HCT116 (cell line): ENCODE results near the gene ARMH3. TPM values are rescaled to one million over a fixed set of nuclear protein-coding genes. Genes with fewer than 3 reads are reported as not detected.
A peak's percentile ranks its signal among the peaks of the same experiment; 100 is the strongest.

Experiments
- ATAC-seq: fragments of 200-7000 bp; cut with Tn5 transposase; 2 replicates; pipeline ENCODE4 v1.9.1; 2020; ENCODE audit warnings: mild to moderate bottlenecking, moderate library complexity
- BruUV-seq: library from RNA; stranded (reverse); fragments of 400-500 nt; replicated peaks from 2 replicates; lab custom pipeline; 2021; lab: Mats Ljungman, UMichigan
- CTCF ChIA-PET: fragments of 300-600 bp; sonication (Branson Sonifier 250); formaldehyde crosslinking; loops from one replicate; lab custom pipeline; 2021; ENCODE audit warnings: antibody characterized with exemption; lab: Charles Lee
- POLR2A ChIA-PET: fragments of 300-600, 350-600 bp; sonication (Branson Sonifier 250); formaldehyde crosslinking; loops from one replicate; lab custom pipeline; 2021; ENCODE audit warnings: antibody characterized with exemption; lab: Charles Lee
- RAD21 ChIA-PET, 2 experiments: fragments of 300-600 bp; sonication (Branson Sonifier 250); formaldehyde crosslinking; loops; one replicate each; lab custom pipeline; 2023; ENCODE audit warnings: low total read pairs in 2 of 2; ENCODE audit not compliant: uncharacterized antibody in 2 of 2, unreplicated experiment in 2 of 2, low non-redundant PET in 1 of 2; lab: Charles Lee
- DNase-seq: peaks from one replicate; pipeline ENCODE4 v3.0.0-alpha.2; 2010; ENCODE audit warnings: low read depth, low spot score
- H2AFZ ChIP-seq: fragments of 200-600 bp; shearing (Covaris generic), sonication (generic); 2 replicates; pipeline ENCODE4 v1.6.1; 2017; ENCODE audit warnings: low read depth, mixed run types, mixed read lengths, antibody characterized with exemption, low read length; ENCODE audit not compliant: poor library complexity, severe bottlenecking
- H3K27ac ChIP-seq: 2 replicates; pipeline ENCODE4 v1.5.1; 2012; ENCODE audit warnings: low read depth, low read length
- H3K27me3 ChIP-seq: fragments of 200-600 bp; sonication (generic); 2 replicates; pipeline ENCODE4 v1.6.1; 2016; ENCODE audit warnings: mixed run types, low read length, mixed read lengths; ENCODE audit not compliant: insufficient read depth
- H3K36me3 ChIP-seq, 2 experiments: fragments of 200-500 bp in 1 of 2; fragments of 200-600 bp in 1 of 2; sonication (Bioruptor generic) in 1 of 2; sonication (generic) in 1 of 2; 2 replicates each; pipeline versions ENCODE4 v1.5.1 to v1.6.1; 2014 to 2016; ENCODE audit warnings: low read length in 2 of 2, inconsistent platforms in 1 of 2, mixed read lengths in 1 of 2, mixed run types in 1 of 2; ENCODE audit not compliant: insufficient read depth in 2 of 2, control insufficient read depth in 1 of 2
- H3K4me1 ChIP-seq, 2 experiments: fragments of 200-600 bp in 1 of 2; sonication (generic) in 1 of 2; 2 replicates each; pipeline versions ENCODE4 v1.5.1 to v1.6.1; 2012 to 2017; ENCODE audit warnings: low read length in 2 of 2, inconsistent platforms in 1 of 2, mild to moderate bottlenecking in 1 of 2, mixed read lengths in 1 of 2, mixed run types in 1 of 2, moderate library complexity in 1 of 2; ENCODE audit not compliant: insufficient read depth in 2 of 2, control insufficient read depth in 1 of 2
- H3K4me2 ChIP-seq: fragments of 200-600 bp; sonication (generic); 2 replicates; pipeline ENCODE4 v1.6.1; 2017; ENCODE audit warnings: mixed run types, low read length, mixed read lengths
- H3K4me3 ChIP-seq, 2 experiments: fragments of 200-600 bp in 1 of 2; sonication (generic) in 1 of 2; replicated peaks in 1 of 2; 2 replicates each; pipeline ENCODE4 v1.5.1; 2011 to 2016; ENCODE audit warnings: low read length in 2 of 2, control low read depth in 1 of 2, low read depth in 1 of 2, mild to moderate bottlenecking in 1 of 2, mixed read lengths in 1 of 2, mixed run types in 1 of 2
- H3K79me2 ChIP-seq: fragments of 200-600 bp; sonication (generic); 2 replicates; pipeline ENCODE4 v1.6.1; 2017; ENCODE audit warnings: mild to moderate bottlenecking, mixed run types, low read length, moderate library complexity, mixed read lengths; ENCODE audit not compliant: insufficient read depth
- H3K9ac ChIP-seq: fragments of 200-600 bp; sonication (generic); 2 replicates; pipeline ENCODE4 v1.6.1; 2016; ENCODE audit warnings: low read length, mixed read lengths
- H3K9me2 ChIP-seq: fragments of 200-600 bp; sonication (generic), shearing (Covaris generic); 2 replicates; pipeline ENCODE4 v1.6.1; 2017; ENCODE audit warnings: mixed run types, mild to moderate bottlenecking, moderate library complexity; ENCODE audit not compliant: insufficient read depth
- H3K9me3 ChIP-seq, 2 experiments: fragments of 200-500 bp in 1 of 2; fragments of 200-600 bp in 1 of 2; sonication (Bioruptor generic) in 1 of 2; sonication (generic) in 1 of 2; 2 replicates each; pipeline ENCODE4 v1.6.1; 2014 to 2017; ENCODE audit warnings: low read length in 2 of 2, mixed read lengths in 2 of 2, inconsistent platforms in 1 of 2, low read depth in 1 of 2, mild to moderate bottlenecking in 1 of 2, mixed run types in 1 of 2, moderate library complexity in 1 of 2; ENCODE audit not compliant: control insufficient read depth in 1 of 2, insufficient read depth in 1 of 2
- H4K20me1 ChIP-seq: fragments of 200-600 bp; sonication (generic), shearing (Covaris generic); 2 replicates; pipeline ENCODE4 v1.6.1; 2017; ENCODE audit warnings: mixed run types, mild to moderate bottlenecking, moderate library complexity; ENCODE audit not compliant: insufficient read depth
- ATF3 ChIP-seq: IDR thresholded peaks from 2 replicates; pipeline ENCODE4 v1.6.1; 2012
- CBX3 ChIP-seq: IDR thresholded peaks from 2 replicates; pipeline ENCODE4 v1.6.1; 2012; ENCODE audit warnings: low read depth
- ELF1 ChIP-seq: IDR thresholded peaks from 2 replicates; pipeline ENCODE4 v1.6.1; 2012; ENCODE audit warnings: low read depth, borderline replicate concordance
- EZH2 ChIP-seq: fragments of 200-600 bp; sonication (generic); IDR thresholded peaks from 2 replicates; pipeline ENCODE4 v1.6.1; 2017; ENCODE audit warnings: antibody characterized with exemption, mixed run types
- FOSL1 ChIP-seq: IDR thresholded peaks from 2 replicates; pipeline ENCODE4 v1.6.1; 2012; ENCODE audit warnings: low read depth
- JUND ChIP-seq: IDR thresholded peaks from 2 replicates; pipeline ENCODE4 v1.6.1; 2012
- POLR2AphosphoS5 ChIP-seq: IDR thresholded peaks from 2 replicates; pipeline ENCODE4 v1.6.1; 2011; ENCODE audit warnings: mild to moderate bottlenecking, low read depth, low read length, moderate library complexity
- RAD21 ChIP-seq: IDR thresholded peaks from 2 replicates; pipeline ENCODE4 v1.6.1; 2012; ENCODE audit warnings: low read depth, mild to moderate bottlenecking
- TCF7L2 ChIP-seq: IDR thresholded peaks from 2 replicates; pipeline ENCODE4 v1.7.0; 2011; ENCODE audit warnings: borderline replicate concordance, inconsistent platforms; ENCODE audit not compliant: insufficient read depth, insufficient read length; ENCODE audit errors: extremely low read depth
- YY1 ChIP-seq: IDR thresholded peaks from 2 replicates; pipeline ENCODE4 v1.6.1; 2011; ENCODE audit warnings: low read length, low read depth, moderate library complexity, mild to moderate bottlenecking; ENCODE audit not compliant: insufficient replicate concordance; ENCODE audit errors: extremely low read depth
- ZBTB33 ChIP-seq: IDR thresholded peaks from 2 replicates; pipeline ENCODE4 v1.6.1; 2011; ENCODE audit warnings: mild to moderate bottlenecking, low read length, moderate library complexity; ENCODE audit not compliant: insufficient replicate concordance; ENCODE audit errors: extremely low read depth
- ZFX ChIP-seq: fragments of 450-650 bp; IDR thresholded peaks from 2 replicates; pipeline ENCODE4 v1.6.1; 2017
- ZNF274 ChIP-seq: fragments of 200-500 bp; sonication (Bioruptor generic); IDR thresholded peaks from 2 replicates; pipeline ENCODE4 v1.6.1; 2014; ENCODE audit warnings: mild to moderate bottlenecking, low read depth, low read length, inconsistent platforms
- intact Hi-C: fragments of 100-400 bp; cut with micrococcal nuclease; formaldehyde crosslinking; loops from 2 replicates; pipeline ENCODE4 v1.10.0; 2022
- total RNA-seq: library from RNA; stranded (reverse); gene quantifications from one replicate; pipeline ENCODE4 v1.2.1, GENCODE V29; 2021; ENCODE audit not compliant: unreplicated experiment
- TF ChIP-seq, protein P1 (sequence below): IDR thresholded peaks from 2 replicates; pipeline ENCODE4 v1.6.1; 2012
- TF ChIP-seq, protein P2 (sequence below), 3 experiments: fragments of 200-600 bp in 1 of 3; sonication (generic) in 1 of 3; IDR thresholded peaks in 2 of 3; conservative IDR thresholded peaks in 1 of 3; 2 replicates each; pipeline ENCODE4 v1.5.1; 2012 to 2017; ENCODE audit warnings: low read depth in 2 of 3, low read length in 2 of 3, antibody characterized with exemption in 1 of 3, borderline replicate concordance in 1 of 3, control low read depth in 1 of 3, mild to moderate bottlenecking in 1 of 3, mixed read lengths in 1 of 3, mixed run types in 1 of 3, moderate library complexity in 1 of 3; ENCODE audit not compliant: insufficient read depth in 1 of 3

The ARMH3 gene
- total RNA-seq, 1 experiment from 2014 or later, result 30.4 TPM

DNA sequence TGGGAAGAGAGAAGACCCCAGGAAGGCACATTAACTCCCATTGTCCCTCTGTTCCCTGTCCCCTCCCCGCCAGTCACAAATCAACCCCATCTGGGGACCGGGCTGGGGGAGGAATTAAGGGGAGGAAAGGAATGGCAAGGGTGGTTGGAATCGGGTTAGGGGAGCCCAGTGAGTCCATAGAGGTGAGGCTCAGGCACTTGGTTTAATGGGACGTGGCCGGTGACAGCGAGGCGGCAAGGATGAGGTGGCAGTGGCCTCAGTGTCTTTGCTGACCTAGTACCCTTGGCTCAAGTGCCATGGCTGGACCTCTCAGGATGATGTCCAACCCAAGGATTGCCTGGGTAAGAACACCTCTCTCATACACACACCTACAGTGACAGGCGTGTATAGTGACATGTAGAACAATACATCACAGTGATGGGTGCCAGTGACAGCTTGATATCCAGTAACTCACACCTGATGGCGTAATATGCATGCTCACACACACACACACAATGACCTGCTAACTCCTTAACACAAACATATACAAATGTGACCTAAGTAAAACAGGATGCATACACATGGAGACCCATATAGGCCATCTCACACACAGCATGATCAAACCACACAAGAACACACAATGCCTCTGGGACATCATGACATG lies 224.7 kb downstream of the ARMH3 start:
- POLR2A ChIA-PET, result no interaction called here
- Histone ChIP-seq H3K4me2 (peak overlapping the region; percentile 95), H4K20me1 (no peaks in the 10 kb centered on the region), H3K79me2 (no peaks in the 10 kb centered on the region), H3K9ac (peak overlapping the region; percentile 67), H3K4me1 (peaks cover 18 to 43% of the 10 kb centered on the region in 2 experiments), H3K4me3 (peak overlapping the region; percentile 32 to 58), H3K36me3 (no peaks in the 10 kb centered on the region), H3K27ac (peak overlapping the region; percentile 93), H3K27me3 (no peaks in the 10 kb centered on the region), H3K9me3 (no peaks in the 10 kb centered on the region), H2AFZ (no peak overlapping the region), H3K9me2 (no peaks in the 10 kb centered on the region)
- intact Hi-C loops, result no loop called here
- ATAC-seq (no peak), DNase-seq (no peak)
- BruUV-seq, result TSS peak; percentile 41
- RAD21 ChIA-PET, result no interaction called here
- CTCF ChIA-PET, result no interaction called here
- TF ChIP-seq RAD21 (no peak), ZFX (no peak), ZBTB33 (no peak), EZH2 (no peak), YY1 (no peak), TCF7L2 (no peak), FOSL1 (no peak), ELF1 (no peak), ATF3 (no peak), CBX3 (no peak), ZNF274 (no peak), POLR2AphosphoS5 (no peak), JUND (no peak)
- TF ChIP-seq, protein P1, sequence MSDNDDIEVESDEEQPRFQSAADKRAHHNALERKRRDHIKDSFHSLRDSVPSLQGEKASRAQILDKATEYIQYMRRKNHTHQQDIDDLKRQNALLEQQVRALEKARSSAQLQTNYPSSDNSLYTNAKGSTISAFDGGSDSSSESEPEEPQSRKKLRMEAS, result no peak
- TF ChIP-seq, protein P2, sequence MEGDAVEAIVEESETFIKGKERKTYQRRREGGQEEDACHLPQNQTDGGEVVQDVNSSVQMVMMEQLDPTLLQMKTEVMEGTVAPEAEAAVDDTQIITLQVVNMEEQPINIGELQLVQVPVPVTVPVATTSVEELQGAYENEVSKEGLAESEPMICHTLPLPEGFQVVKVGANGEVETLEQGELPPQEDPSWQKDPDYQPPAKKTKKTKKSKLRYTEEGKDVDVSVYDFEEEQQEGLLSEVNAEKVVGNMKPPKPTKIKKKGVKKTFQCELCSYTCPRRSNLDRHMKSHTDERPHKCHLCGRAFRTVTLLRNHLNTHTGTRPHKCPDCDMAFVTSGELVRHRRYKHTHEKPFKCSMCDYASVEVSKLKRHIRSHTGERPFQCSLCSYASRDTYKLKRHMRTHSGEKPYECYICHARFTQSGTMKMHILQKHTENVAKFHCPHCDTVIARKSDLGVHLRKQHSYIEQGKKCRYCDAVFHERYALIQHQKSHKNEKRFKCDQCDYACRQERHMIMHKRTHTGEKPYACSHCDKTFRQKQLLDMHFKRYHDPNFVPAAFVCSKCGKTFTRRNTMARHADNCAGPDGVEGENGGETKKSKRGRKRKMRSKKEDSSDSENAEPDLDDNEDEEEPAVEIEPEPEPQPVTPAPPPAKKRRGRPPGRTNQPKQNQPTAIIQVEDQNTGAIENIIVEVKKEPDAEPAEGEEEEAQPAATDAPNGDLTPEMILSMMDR (IDR thresholded peaks at IDR 0.05 in 2 of 3, conservative IDR thresholded peaks at IDR 0.05 in 1 of 3; ENCODE audit: borderline replicate concordance in 1 of 3, insufficient read depth in 1 of 3, low read depth in 2 of 3, low read length in 2 of 3), result no peak
